ENCODE results near the gene FRYL.

FRYL gene

DNA sequence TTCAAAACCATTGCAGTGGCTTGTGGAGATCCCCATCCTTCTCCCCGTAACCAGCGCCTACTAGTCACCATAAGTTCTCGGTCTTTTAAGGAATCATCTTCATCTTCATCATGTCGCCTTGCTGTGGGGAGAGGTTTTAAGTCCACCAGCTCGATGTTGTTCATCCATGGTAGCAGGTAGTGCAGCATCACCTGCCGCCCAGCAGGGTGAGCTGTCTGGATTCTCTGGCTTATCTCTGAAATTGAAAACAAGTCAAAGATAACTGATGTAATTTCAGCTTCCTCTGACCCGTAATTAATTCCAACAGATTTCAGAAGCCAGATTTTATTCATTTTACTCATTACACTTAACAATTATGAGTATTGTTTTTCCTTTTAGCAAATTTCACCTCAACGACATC lies 222.6 kb downstream of the FRYL start:
- no peak for DNase-seq (ENCODE audit: low read depth)

GRCh38 chr4:48556268-48556667 lies 223.8 kb downstream of the FRYL start:
- DNase-seq (ENCODE audit: low read depth), result no peak

DNA sequence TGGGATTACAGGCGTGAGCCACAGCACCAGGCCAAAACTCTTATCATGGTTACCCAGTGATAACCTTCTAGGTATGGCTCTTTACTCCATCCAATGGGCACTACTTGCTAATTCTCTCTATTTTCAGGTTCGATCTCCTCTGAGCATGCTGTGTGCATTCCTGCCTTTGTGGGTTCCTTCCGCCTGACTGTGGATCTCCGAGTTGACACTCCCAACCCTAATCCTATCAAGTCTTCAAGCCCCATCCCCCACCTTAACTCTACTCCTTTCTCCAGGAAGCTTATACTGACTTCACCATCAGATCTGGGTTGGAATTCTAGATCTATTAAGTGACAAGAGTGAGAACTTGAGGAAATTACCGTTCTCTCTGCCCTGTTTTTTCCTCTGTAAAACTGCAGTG lies 225.5 kb downstream of the FRYL start:
- no peak for DNase-seq (ENCODE audit: low read depth)

- DNase-seq (ENCODE audit: low read depth), result no peak
These were observed 226.4 kb downstream of the FRYL start for GRCh38 chr4:48553720-48554119.

GRCh38 chr4:48546336-48546735 lies 233.7 kb downstream of the FRYL start:
- no peak for DNase-seq (ENCODE audit: low read depth)

DNA sequence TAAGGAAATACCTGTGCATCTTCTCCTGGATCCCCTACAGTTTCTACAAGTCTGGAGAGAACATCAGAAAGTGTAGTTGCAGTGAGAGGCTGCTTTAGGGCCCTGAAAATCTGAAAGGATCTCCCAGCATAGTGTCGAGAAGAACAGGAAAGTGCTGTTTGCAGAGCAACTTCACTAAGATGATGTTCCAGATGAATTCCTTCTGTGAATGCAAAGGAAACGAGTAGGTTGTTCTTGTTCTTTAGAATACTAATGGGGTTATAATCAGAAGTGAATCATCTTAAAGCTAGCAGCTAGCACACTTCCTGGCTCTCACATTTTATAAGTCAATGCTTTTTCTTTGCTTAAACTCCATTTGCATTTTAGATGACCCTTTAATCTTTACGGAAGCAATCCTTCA lies 236.3 kb downstream of the FRYL start:
- no peak for DNase-seq (ENCODE audit: low read depth)

GRCh38 chr4:48542888-48543287 lies 237.2 kb downstream of the FRYL start:
- no peak for DNase-seq (ENCODE audit: low read depth)

GRCh38 chr4:48539597-48539996 lies 240.5 kb downstream of the FRYL start:
- no peak for DNase-seq (ENCODE audit: low read depth)

DNA sequence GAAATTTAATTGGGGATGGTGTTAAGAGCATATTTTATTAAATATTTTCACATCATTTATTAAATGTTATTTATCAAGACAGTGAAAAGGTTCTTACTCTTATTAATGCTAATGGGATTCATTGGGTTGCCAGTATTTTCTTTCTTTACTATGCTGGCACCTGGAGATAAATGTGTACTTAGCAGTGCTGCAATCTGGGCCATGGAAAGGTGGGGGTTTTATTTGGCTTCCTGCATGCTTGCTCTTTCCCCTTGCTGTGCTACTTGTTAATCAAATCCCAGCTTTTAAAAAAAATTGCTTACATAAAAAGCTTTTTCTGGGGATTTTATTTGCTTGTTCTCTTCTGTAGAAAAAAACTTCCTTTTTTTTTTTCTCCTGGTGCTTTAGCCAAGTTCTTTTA lies 241.7 kb downstream of the FRYL start:
- no peak for DNase-seq (ENCODE audit: low read depth)

DNA sequence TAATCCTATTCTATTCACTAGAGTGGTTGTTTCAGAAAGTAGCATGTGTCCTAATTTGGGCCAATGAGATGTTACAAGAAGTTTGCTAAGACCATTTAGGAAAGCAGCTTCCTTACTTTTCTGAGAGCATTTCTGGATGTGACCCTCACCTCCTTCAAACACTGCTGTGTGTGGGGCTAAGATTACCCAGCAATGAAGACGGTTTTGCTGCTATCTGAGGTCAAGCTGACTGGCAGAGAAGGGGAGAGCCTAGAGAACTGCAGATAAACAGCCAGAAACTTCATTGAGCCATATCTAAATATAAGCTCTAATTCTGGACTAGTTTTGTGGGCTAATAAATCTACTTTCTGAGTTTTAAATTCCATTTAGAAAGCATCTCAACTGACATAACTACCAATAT lies 253.7 kb downstream of the FRYL start:
- no peak for DNase-seq (ENCODE audit: low read depth)

DNA sequence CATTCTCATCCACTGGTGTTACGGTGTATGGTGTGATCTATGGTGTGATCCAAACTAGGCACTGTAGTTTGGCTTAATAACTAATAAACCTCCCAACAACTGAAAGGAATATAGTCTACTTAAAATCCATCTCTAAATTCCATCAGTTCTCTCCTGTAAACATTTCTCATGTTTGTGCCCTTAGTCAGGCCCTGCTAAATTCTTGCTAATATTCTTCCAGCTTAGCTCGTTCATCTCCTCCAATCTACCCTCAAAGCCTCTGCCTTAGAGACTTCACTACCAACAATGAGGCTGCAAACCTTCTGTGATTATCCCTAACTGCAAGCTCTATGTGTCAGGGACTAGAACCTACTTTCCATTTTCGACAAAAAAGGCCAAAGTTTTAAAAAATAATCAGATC lies 261.9 kb downstream of the FRYL start:
- DNase-seq (ENCODE audit: low read depth), result no peak

DNA sequence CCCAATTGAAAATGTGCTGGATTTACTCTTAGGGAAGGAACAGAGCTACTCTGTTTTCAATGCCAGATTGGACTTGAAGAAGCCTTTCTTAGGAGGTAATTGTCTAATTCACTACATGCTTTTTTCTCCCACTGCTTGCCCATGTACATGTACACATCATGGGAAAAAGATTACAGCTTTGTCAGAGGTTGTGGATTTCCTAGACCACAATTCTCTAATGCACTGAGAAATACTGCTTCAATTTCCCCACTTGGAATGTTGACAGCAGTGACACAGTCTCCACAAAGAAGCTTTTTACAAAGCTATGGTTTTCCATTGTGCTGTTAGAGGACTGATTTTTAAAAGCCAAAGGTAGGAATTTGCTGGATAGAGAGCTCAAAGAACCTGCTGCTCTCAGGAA lies 270.5 kb downstream of the FRYL start:
- no peak for DNase-seq (ENCODE audit: low read depth)

GRCh38 chr4:48506716-48507115 lies 273.4 kb downstream of the FRYL start:
- DNase-seq (ENCODE audit: low read depth), result no peak

DNA sequence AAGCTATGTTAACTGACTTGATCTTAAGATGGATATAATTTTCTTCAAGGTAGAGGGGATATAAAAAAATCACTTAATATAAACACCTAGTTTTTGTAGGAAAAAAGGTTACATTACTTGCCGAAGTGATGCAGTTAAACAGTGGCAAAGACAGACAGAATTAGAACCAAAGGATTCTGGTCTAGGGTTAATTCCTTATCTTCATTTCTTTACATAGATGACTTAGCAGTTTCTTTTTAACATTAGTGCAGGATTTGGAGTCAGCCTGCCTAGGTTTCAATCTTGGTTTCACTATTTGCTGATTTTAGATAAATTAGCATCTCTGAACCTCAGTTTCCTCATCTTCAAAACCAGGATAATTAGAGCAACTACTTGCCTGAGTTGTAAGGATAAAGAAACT lies 275.7 kb downstream of the FRYL start:
- no peak for DNase-seq (ENCODE audit: low read depth)

- no peak for DNase-seq (ENCODE audit: low read depth)
These were observed 276.1 kb downstream of the FRYL start for GRCh38 chr4:48504026-48504330.

DNA sequence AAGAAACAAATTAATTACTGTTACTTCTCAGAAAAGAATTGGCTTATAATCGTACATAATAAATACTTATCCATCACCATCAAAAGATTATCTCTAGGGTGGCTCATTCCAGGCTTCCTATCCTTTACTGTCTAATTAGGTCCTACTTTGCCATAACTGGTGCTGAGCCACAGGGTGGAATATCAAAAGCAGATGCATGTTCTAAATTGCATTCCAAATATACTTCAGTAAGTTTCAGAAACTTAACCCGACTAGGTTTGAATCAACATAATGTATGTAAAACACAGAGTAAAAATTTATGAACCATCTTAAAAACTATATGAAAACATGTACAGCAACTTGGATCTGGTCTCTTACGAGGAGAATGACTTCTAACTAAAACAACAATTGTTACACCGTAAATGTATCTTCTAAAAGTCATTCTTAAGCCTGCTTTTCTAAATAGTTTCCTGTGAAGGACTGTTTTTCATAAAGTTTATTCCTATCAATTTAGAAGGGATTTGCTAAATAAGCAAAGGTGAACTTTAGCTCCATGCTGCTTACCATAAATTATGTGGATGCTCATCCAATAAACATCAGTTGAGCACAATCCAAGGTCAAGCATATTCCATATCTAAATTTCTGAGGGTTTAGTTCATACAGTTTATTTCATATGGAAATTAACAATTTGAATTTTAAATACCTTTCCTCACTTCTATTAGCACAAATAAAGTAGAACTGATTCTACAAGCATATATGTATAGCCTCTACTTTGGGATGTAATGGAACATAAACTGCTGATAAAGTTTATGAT lies 276.6 kb downstream of the FRYL start:
- DNase-seq (ENCODE audit: low read depth), result no peak

DNA sequence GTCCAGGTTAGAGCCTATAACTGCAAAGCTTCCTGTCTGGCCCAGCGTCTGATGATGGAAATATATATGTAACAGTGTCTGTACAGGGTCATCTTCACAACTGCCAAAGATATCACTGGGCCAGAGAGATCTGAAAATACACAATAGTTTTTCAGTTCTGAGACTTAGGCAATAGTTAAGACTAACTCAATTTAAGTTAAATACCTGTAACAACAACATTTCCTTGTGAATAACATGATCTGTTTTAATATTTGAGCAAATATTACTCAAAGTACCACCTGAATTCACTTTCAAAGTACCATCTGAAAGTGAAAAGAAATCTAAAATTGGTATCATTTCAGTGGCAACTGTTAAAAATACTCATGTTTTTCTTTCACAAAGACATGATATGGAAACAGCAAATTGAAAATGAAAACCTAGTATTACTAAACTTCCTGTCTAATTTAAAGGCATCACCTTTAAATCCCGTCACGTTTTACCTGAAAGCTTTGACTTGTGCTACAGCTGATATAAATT lies 280.5 kb downstream of the FRYL start:
- no peak for DNase-seq (ENCODE audit: low read depth)

DNA sequence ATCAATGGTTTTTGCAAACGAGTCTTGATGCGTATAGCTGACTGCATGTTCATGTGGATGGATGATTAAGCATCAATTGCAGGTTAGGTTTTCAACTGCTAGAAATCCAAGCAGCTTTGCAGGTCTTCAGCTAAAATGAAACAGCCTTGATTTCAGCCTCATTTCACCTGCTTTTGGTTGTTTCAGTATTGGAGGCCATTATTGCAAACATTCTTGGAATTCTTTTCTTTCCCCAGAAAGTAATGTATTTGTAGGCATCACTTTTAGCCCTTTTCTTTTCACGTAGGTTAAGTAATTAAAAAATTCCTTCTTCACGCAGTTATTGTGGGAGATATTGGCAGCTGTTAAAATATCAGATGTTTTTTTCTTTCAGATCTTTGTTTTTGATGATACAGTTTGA lies 281.2 kb downstream of the FRYL start:
- no peak for DNase-seq (ENCODE audit: low read depth)

- DNase-seq (ENCODE audit: low read depth), result no peak
These were observed 284.1 kb downstream of the FRYL start for GRCh38 chr4:48495941-48496340.

DNA sequence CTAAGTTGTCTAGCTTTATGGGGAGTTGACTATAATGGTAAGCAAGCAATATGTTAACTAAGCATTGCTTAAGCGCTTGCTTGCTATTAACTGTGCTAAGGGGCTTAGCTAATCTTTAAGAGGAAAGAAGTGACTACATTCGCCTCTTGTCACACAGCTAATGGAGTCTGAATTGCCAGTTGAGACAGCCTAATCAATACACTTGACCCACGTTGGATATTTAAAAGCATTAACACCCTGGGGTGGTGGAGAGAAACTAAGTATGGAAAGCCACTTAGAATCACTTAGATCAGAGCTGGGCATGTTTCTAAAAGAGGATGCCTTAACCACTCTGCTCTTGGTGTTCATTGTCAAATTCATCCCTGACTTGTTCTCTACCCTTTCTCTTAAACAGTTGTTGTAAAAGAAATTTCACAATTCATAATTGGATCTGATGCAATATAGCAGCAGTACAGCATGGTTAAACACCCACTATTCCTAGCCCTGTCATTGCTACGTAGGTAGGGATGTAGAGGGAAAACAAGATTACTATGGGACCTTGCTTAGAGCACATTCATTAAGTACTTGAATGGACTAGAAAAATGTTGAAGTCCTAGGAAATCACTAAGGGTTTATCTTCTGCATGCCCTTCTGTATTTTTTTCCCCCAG lies 286.5 kb downstream of the FRYL start:
- no peak for DNase-seq (ENCODE audit: low read depth)

- DNase-seq (ENCODE audit: low read depth), result no peak
These were observed 288.4 kb downstream of the FRYL start for GRCh38 chr4:48491514-48492176.

GRCh38 chr4:48490680-48491513 lies 289.2 kb downstream of the FRYL start:
- DNase-seq (ENCODE audit: low read depth), result no peak
